Measurements from ENCODE around the gene MBP.

The MBP gene

GRCh38 chr18:77113361-77114151 is 19.0 kb downstream of the MBP start:
- DNase-seq: no peak

DNA sequence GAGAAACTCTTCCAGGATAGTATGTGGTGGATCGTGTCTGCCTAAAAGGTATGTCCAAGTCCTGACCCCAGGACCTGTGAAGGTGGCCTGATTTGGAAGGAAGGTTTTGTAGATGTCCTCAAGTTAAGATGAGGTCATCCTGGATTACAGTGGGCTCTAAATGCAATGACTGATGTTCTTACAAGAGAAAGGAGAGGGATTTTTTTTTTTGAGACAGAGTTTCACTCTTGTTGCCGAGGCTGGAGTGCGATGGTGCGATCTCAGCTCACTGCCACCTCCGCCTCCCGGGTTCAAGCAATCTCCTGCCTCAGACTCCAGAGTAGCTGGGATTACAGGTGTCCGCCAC is 19.9 kb downstream of the MBP start:
- DNase-seq: no peak

DNA sequence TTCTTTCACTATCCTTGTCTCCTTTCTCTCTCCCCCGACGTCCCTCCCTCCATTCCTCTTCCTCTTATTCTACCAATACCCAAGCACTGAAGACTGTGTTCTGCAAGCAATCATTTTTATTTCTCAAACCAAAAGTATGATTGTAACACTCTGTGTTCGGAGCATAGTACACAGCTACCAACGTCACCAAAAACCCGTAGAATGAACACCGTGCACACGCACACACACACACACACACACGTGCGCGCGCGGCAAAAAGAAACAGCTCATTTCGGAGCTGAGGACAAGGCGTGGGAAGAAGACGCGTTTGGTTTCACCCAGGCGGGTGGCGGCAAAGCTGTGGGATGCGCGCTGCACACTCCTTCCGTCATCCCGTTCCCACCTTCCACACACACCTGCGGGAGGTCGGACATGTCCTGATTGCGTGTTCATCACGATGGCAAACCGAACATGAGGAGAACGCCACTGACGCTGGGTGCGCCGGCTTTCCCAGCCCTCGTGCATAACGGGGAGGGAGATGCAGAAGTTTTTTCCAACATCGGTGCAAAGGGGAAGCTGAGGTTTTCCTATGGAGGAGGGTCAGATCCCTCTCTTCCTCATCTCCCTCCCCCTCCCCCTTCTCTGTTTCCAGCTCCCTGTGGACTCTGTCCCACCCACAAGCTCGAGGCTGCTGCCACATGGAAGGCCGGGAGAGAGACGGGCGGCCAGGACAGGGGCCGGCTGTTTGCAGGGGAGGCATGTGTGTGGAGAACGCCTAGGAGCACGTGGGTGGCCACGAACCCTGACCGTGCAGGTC is 20.4 kb downstream of the MBP start:
- DNase-seq: no peak

DNA sequence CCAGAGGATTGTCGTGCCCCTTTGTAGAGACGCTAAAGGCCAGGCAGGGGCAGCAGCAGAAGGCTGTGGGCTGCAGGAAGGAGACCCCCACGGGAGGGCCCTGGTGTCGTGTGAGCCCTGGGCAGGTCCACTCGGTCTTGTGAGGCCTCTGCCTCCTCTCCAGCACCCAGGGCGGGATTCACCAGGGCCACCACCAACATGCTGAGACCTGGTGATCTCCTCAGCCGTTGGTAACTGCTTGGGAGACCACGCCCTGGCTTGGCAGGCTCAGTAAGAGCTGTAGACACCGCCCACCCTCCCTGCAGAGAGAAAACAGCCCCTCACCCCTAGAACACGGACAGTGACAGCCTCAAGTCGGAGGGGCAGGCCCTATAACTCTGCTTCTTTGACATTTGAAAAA is 21.1 kb downstream of the MBP start:
- DNase-seq: no peak

- no peak for DNase-seq
Observed at GRCh38 chr18:77110936-77111335, 21.6 kb downstream of the MBP start.

- no peak for DNase-seq
Observed at GRCh38 chr18:77110400-77110799, 22.2 kb downstream of the MBP start.

DNA sequence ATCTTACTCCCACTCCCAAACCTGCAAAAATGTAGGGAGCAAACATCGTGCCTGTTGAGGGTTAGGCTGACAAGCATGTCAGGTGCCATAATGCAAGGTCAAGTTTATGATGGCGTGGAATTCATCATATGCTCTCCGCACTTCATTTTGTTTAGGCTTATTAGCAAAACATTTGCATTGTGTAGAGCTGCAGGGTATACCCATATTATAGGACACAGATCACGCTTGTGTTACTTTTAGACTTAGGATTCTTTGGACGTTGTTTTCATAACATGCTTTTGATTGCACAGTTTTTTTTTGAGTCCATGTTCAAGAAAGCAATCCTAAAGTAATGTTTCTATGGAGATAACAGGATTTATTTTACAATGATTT is 22.9 kb downstream of the MBP start:
- DNase-seq: no peak

- DNase-seq: no peak
Observed at GRCh38 chr18:77108821-77109647, 23.5 kb downstream of the MBP start.

DNA sequence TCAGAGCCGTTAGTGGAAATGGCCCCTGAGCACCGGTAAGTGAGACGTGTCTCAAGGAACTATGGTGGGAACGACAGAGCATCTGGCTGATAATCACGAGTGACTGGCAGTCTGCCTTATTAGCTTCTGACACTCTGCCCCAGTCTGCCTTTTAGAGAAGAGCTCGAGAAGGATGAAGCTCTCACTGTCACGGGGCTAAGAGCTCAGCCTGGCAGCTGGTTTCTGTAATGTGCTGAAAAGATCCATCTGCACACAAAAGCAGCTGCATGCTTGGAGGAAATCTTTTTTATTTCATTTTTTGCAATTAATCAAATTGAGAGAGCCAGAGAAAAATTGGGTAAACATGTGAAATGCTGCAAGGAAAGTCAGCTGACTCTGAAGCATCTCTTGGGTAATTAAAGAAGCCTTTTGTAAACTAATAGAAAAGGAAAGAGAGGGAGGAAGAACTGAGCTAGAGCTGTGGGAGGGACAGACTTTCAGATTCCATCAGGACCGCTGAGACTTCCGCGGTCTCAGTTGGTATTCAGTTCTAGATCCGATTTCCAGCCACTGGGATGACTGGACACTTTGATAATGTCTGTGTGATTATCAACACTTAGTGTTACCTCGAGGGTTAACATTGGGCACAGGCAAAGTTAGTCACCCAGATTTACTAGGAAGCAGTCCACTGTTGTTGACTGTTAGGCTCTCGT is 24.4 kb downstream of the MBP start:
- peak; percentile 8 for DNase-seq

GRCh38 chr18:77107292-77107691 is 25.3 kb downstream of the MBP start:
- DNase-seq: no peak

GRCh38 chr18:77106331-77106730 is 26.3 kb downstream of the MBP start:
- no peak for DNase-seq

DNA sequence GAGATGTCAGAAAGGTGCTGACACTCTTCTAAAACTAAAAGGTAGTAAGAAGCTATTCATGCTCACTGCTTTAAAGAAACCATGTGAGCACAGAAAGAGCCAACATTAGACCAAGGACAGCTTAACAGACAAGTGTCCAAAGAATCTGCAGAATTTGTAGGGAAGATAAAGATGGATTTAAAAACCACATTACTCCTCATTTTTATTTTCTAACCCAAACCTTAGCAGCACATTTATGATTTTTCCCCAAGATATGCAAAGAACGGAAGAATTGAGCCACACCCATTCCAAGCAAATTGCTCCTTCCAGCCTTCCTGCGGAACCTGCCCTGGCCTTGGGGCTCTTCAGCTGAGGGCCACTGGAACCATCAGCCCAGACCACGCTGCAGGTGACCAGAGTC is 26.9 kb downstream of the MBP start:
- DNase-seq: no peak

DNA sequence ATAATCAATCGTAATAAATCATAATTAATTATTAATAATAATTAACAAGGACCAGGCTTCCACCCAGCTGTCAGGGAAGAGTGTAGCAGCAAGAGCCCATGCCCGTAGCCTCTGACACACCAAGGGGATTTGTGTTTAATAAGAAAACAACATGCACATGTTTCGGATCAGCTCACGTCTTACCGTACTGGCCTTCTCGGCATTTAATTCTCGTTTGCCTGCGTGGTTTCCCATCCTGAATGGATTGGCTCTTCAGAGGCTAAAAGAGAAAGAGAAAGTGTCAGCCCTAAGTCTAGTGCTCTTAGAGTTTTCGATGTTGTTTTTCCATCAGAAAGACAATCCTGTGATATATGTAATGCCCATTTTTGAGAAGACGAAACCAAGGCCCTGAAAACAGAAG is 27.6 kb downstream of the MBP start:
- DNase-seq: no peak

DNA sequence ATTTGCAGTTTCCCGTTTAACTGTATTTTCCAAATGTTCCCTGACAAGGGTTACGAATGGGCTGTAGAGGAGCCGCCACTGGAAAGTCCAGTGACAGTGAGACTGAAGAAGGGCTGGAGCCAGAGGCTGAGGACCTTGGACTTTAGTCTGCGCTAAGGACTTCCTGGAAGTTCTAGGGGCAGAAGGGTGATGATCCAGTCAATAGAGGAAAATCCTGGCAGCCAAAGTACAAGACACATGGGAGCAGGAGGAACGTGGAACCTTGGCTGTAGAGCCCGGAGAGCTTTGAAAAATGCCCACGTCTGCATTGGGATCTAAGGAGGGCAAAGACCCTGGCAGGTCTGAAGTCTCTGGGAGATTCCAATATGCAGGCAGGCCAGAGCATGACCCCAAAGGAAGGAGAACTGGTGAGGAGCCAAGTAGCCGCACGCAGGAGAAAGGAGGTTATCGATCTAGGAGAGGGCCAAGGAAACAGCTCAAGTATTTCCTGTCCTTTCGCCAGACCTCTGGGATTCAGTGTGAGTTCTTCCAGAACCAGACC is 28.5 kb downstream of the MBP start:
- DNase-seq: no peak

DNA sequence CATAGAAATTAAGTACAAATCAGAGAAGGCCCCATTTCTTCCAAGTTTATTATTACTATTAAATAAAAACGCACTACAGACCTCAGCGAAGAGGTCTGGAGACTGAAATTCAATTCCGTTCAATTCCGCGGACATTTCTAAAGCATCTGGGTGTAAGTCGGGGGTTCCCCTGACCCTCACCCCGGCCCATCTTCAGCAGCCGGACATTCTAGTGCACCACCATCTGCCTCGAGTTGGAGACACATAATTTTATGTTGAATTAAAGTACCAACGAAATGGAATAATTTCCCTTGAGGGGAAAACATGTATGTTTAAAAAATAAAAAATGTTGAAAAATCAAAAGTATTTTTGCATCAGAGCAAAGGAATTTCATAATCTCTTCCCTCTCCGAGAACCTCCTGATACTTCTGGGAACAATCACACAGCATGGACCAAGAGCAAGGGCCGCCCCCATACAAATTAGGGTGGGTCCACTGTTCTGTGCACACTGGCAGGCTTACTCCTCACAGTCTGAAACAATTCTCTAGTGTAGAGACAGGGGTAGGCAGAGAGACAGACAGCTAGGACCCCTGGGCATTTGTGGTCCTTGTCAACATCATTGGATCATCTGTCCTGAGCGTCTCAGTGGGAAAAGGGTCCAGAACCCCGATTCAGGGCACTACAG is 29.3 kb downstream of the MBP start:
- no peak for DNase-seq

DNA sequence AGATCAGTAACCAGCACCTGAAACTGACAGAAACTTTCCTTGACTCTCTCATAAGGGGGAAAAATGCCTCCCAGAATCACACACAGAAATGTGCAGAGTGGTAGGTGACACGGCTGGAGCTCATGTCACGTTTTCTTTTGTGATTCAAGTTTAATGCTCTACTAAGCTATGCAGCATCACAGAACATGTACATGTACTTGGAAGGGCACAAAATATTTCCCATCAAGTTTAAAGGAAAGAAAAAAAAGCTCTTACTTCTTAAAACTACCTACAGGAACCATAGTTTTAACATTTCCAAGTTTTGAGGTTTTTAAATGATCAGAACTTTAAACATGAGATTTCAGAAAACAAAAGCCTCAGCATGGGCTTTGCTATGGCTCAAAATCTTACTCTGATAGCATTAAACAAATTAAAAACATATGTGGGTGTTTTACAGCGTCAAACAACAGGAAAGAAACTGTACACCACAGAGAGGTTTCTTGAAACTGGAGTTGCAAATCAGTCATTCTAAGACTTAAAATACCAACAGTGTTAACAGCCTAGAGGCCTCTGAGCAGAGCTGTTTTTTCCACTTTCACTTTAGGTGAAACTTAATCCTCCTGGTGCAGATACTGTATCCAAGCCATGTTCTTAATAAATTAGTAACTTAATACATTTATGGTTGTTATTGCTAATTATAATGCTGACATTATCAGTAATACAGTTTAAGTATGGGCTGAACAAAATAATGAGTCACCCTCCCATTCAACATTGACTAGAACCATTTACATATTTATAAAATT is 30.1 kb downstream of the MBP start:
- DNase-seq: no peak

DNA sequence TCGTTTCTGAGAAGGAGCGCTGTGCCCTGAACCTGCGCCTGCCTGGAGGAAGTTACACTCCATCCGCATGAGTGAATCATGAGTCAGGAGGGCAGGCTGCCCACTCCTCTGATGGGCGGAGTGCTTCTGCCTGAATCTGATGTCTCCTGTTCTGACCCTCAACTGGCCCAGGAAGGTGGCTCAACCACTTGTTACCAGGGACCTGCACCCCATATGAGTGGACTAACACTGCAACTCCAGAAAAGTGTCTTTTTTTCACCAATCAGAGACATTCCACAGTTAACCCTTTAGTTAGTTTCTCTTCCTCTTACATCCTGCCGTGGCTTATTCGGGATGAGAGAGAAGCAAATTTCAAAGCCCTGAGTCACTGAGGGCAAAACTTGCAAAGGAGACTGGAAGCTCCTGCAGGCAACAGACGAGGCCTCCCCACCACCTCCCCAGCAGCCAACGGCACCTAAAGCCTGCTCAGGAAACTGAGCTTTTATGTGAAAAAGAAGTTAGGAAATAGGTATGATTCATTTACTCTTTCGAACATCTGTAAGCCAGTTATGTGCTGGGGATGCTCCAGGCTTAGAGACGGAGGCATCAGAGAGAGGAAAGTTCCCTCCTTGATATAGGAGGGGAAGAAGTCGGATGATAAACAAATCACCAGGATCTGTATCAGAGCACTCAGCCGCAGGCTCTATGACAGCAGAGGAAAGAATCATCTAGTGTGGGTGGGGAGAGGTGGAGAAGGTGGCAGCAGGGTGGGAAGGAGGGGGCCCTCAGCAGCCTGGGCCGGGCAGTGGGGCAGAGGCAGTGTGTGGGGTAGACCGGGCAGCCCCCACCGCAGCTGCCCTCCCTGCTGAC is 30.9 kb downstream of the MBP start:
- DNase-seq: no peak

DNA sequence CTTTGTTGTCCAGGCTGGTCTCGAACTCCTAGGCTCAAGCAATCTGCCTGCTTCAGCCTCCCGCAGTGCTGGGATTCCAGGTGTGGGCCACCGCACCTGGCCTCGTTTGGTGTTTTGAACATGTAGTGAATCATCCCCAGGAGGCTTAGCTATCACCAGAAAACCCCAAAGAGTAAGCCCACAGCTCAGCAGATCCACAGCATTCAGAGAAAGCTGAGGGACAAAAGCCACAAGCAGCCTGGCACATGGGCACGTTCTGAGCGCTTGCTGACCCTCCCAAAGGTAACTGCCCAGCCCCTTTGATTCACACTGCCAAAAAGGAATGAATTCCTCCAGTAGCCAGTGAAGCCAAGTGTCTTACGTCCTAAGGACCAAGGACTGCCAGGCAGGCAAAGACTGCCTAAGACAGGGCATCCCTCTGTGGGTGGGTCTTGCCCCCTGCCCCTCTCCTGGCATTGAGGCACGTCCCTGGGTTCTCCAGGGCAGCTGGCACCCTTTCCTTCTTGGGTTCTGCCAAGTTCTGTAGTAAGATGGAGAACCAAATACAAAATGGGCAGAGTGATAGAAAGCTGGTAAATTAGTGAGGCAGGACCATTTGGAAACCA is 31.7 kb downstream of the MBP start:
- no peak for DNase-seq

DNA sequence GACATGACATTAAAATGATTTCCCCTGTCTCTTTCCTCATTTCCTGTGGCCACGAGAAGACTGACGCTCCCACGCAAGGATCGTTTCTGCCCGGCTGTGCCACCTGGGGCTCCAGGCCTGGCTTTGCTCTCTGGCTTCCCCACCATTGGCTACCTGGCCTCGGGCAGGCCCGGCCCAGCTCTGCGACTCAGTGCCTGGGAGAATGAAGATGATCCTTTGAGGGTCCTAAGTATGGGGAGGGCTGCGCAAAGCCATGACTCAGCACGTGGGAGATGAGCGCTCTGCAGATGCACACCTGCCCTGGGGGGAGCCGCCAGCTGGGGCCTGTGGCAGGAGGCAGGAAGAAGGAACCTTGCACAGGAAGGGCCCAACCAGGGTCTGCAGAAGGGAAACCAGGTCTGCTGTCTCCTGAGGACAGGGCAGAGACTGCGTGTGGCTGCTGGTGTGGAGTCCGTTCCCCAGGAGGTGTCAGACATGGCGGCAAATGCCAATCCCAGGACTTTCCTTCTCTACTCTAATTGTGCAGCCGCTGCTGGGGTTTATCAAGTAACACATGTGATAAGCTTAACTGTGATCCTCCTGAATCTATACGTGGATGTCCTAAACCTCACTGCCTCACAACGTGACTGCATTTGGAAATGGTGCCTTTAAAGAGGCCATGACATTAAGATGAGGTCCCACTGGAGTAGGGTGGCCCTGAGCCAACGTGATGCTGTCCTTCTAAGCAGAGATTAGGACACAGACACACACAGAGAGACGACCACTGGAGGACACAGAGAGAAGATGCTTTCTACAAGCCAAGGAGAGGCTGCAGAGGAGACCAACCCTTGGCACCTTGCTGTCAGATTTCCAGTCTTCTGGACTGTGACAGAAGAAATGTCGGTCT is 32.9 kb downstream of the MBP start:
- no peak for DNase-seq
